ENCODE data around the gene FOXF1.

The FOXF1 gene

GRCh38 chr16:86517652-86518258 lies 7.4 kb downstream of the FOXF1 start:
- no peak for DNase-seq

GRCh38 chr16:86519007-86519648 lies 8.8 kb downstream of the FOXF1 start:
- no peak for DNase-seq

DNA sequence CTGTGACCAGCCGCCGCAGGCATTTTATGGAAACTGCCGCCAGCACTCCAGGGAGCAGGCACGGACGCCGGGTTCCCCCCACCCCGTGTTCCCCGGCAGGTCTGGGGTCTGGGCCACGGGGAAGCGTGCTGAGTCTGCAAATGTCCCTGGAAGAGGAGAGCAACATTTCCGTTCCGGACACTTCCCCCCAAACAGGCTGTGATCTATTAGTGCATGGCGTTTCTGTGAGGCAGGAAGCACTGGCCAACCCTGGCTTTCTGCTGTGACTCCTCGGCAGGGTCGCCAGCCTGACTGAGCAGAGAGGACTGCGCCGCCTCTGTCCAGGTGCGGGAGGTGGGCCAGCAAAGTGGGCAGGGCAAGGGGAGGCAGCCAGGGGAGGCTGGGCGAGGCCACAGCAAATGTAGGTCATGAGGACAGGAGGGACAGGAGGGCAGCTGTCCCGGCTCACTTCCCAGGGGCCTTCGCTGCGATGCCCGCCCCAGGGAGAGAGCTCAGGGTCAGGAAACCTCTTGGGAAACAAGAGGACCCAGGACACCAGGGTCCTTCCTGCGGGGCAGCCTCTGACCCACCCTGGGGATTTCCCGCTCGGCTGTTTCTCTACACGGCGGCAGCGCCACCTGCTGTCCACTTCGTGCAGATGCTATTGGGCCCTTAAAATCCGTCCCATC lies 9.5 kb downstream of the FOXF1 start:
- peak; percentile 39 for DNase-seq

GRCh38 chr16:86520317-86521210 lies 10.2 kb downstream of the FOXF1 start:
- DNase-seq = no peak

GRCh38 chr16:86521236-86522197 lies 11.2 kb downstream of the FOXF1 start:
- no peak for DNase-seq

DNA sequence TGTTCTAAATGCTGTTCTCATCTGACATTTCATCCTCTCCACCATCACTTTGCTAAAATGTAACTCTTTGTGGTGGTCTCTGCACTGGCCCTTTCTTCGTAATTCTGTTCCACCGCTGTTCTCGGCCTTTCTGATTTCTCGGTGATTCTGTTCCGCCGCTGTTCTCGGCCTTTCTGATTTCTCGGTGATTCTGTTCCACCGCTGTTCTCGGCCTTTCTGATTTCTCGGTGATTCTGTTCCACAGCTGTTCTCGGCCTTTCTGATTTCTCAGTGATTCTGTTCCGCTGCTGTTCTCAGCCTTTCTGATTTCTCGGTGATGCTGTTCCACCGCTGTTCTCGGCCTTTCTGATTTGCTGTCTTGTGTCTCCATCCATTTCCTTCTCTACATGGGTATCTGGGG lies 12.3 kb downstream of the FOXF1 start:
- DNase-seq = no peak

DNA sequence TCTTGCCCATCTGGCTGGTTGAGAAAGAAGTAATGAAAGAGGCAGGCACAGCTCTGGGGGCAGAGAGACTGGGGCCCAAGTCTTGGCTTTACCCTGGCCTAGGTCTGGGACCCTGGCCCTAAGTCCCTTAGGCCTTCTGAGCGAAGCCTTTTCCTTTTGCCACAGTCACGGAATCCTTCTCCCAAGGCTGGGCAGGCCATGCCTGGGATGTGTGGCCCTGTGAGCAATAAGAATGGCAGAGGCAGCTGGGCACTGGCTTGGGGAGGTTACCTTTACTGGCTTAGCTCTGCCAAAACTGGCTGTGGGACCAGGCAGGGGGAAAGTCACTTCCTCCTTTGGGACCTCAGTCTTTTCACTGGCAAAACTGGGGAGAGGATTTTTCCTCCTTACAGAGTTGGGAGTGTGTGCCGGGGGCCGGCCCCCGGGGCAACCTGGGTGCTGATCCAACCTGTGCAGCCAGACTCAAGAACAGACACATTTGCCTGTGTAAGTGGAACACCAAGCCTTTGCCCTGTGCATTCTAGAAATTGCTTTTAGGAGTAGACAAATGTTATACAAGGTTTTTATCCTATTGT lies 12.9 kb downstream of the FOXF1 start:
- DNase-seq = no peak

- DNase-seq = no peak
These were observed 13.7 kb downstream of the FOXF1 start for GRCh38 chr16:86524029-86524428.

DNA sequence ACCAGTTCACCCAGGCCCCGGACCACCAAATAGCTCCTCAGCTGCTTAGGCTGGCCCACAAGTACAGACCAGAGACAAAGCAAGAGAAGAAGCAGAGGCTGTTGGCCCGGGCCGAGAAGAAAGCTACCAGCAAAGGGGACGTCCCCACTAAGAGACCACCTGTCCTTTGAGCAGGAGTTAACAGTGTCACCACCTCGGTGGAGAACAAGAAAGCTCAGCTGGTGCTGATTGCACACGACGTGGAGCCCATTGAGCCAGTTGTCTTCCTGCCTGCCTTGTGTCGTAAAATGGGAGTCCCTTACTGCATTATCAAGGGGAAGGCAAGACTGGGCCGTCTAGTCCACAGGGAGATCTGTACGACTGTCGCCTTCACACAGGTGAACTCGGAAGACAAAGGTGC lies 15.4 kb downstream of the FOXF1 start:
- no peak for DNase-seq

- DNase-seq = no peak
These were observed 17.0 kb downstream of the FOXF1 start for GRCh38 chr16:86527366-86527765.

- no peak for DNase-seq
These were observed 18.0 kb downstream of the FOXF1 start for GRCh38 chr16:86528061-86528929.

DNA sequence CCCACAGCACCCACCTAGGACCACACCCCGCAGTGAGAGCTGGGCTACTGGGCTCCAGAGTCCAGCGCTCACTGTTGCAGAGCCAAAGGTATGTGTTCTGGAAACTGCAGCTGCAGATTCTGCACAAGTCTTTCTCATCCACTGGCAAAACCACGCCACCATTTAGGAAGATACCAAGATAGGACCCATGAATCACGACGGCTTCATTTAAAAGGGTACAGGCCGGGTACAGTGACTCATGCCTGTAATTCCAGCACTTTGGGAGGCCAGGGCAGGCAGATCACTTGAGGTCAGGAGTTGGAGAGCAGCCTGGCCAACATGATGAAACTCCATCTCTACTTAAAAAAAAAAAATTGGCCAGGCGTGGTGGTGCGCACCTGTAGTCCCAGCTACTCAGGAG lies 18.8 kb downstream of the FOXF1 start:
- no peak for DNase-seq

GRCh38 chr16:86530251-86531190 lies 20.2 kb downstream of the FOXF1 start:
- DNase-seq = no peak

DNA sequence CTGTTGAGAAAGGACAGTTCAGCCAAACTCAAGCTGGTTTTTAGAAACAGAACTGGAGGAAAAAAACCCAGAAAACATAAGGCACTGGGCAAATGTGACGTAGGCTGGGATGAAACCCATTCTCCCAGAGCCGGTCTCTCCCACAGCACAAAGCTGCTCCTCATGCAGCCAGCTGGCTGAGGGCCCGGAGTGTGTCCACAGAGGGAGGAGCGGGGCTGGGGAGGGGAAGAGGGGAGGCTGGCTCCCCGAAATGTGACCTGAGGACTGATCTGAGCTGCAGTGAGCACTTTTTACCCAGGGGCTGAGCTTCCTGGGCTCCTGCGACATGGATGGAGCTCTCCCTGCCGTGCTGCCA lies 20.8 kb downstream of the FOXF1 start:
- no peak for DNase-seq

DNA sequence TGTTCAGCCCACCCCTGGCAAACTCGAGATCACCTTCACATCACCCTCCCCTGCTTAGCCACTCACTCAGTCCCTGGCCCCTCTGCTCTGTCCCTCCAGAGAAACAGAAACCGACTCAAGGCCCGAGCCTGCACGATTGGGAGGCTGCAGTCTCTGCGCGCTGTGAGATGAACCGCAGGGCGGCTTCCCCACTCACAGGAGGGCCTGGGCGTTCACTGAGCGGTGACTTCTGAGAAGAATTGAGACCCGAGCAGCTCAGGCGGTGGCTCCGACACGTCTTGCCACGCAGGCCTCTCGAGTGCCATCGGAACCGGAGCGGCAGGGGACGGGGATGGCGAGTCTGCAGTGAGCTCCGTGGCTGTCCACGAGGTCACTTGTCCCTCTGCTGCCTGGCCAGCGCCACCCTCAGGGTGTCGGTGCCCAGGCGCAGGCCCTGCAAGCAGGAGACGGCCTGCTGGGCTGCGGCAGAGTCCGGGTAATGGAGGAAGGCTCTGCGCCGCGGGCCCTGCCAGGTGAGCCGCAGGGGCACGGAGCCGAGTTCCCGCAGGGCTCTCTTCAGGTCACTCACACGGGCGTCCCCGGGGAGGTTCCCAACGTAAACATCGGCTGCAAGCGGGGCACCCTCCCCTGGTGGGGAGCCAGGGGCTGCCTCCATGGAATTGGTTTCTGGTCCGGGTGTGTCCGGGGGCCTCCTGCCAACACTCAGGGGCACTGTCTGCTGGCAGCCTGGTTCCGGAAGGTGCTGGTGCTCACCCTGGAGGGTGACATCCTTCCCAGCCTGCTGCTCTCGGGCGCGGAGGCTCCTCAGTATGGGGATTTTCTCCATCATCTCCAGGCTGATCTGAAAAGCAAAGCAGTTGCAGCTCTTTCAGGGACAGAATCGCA lies 21.6 kb downstream of the FOXF1 start:
- no peak for DNase-seq

DNA sequence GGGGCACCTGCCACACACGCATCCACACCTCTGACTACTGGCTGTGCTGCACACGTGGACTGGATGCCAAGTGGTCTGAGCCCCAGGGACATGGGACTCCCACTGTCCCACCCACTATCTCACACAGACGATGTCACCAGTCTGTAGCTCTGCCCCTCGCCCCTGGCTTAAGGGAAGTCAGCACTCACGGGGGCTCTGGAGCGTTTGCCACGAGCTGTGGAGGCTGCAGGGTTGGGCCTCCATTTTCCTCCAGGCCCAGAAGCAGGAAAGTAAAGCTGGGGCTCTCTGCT lies 22.1 kb downstream of the FOXF1 start:
- DNase-seq = no peak

DNA sequence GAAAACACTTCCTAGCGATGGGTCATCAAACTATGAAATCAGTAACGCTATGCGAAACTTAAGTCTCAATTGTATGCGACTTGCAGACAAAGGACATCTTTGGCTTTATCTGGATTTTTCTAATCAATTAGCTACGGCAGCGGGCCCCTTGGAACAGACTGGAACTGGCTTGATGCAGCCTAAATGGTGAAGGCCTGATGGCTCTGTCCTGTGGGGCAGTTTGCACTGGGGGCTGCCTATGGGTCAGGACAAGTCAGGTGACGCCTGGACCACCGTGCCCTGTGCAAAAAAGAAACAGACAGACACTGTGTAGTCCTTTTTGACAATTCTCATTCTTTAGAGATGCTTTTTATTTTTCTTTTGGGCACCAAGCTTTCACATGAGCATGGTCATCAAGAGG lies 22.7 kb downstream of the FOXF1 start:
- DNase-seq = no peak

GRCh38 chr16:86533767-86534351 lies 23.5 kb downstream of the FOXF1 start:
- no peak for DNase-seq
